HG03342 (cell line): ENCODE data around the gene LEMD1.
"Not testable (repeated sequence)": the region's sequence is repeated elsewhere in the genome, so short reads cannot be mapped to it uniquely, and the experiment has no call there.

ENCODE experiments used
- ATAC-seq: cut with Tn5 transposase; IDR thresholded peaks from one replicate; pipeline ENCODE4 v1.9.1; 2021; ENCODE audit warnings: mild to moderate bottlenecking, moderate library complexity; ENCODE audit not compliant: unreplicated experiment

The LEMD1 gene

DNA sequence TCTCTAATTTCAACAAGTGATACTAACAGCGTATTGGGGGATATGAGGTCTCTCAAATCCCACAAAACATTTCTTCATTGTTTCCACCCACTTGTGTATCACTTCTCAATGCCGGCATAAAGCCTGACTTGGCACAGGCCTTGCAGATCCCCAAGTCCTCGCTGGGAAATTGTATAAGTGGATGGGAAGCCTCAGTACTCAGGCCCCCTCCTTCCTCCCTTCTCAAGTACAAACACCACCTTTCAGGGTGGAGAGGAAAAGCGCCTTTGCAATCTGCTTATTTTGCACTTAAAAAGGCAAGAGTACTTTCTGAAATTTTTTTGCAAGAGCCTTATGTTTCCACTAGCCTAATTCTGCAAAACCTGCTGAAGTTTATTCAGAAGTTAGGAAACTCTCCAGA, 39.3 kb downstream of the LEMD1 start:
- ATAC-seq = no peak

DNA sequence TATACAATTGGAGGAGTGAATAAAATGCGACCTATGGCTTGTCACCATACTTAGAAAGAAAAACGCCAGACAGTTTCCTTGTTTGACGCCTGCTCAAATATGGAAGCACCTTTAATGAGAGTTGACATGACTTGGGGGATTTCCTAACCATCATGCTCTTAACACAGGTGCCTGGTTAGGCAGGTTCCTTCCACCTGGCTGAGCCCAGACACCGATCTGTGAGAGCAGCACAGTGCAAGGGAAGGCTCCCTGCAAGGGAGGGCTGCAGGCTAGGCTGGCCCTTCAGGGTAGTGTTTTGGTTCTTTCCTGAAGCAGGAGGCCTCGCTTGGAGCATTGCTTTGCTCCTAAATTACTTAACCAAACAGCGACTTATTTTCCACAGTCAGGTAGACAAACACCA, 40.6 kb downstream of the LEMD1 start:
- no peak for ATAC-seq

DNA sequence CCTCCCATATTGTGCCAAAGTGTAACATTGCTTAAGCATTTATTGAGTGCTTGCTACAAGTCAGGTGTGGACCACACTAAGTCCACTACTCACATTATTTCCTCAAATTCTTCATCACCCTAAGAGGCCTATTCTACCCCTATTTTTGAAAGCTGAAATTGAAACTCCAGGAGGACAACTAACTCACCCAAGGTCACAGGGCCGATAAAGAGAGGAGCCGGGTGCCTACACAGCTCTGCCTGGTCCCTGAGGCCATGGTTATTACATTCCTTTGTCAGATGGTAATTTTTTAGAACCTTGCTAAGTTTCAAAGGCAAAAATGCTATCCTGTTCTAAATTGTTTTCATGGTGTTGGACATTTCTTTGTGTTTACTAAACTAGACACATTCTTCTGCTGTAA, 41.0 kb downstream of the LEMD1 start:
- no peak for ATAC-seq

DNA sequence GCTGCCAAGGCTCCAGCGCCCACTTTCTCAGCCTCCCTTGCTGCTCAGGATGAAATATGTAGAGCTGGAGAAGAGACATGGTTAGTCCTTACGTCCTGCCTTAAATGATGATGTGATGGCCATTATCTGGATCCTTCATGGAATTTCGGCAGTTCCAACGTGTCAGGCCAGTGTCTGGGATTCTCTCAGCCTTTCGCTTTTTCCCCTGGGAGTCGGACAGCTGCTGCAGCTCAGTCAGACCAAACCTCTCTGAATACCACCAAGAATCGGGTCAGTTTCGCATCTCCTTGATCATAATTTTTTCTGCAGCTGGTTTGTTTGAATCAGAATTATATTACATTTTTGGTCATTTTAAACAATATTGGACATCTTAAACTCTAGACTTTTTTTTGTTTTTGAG, 42.8 kb downstream of the LEMD1 start:
- no peak for ATAC-seq

DNA sequence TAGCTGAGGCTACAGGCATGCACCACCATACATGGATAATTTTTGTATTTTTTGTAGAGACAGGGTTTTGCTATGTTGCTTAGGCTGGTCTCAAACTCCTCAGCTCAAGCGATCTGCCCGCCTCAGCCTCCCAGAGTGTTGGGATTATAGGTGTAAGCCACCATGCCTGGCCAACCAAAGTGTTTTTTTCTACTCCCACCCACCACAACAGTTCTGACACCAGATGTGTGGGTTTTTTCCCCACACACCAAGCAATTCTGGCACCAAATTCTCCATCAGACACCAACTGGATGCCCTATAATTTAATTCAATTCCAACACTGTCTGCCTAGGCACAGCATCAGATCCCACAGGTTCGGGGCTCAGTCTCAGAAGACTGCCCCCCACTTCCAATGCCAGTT, 44.5 kb downstream of the LEMD1 start:
- no peak for ATAC-seq

DNA sequence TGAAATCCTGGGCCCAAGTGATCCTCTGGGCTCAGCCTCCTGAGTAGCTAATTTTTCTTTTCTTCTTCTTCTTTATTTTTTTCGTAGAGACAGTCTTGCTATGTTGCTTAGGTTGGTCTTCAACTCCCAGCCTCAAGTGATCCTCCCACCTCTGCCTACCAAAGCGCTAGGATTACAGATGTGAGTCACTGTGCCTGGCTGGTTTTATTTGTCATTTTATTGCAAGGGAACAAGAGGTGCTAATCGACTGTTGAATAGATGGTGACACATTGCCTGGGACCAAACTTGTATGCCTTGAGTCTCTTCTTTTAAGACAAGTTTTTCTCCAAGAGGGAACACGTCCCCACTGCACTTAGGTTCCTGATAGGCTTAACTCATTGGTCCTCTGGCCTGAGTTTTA, 45.1 kb downstream of the LEMD1 start:
- ATAC-seq = no peak

DNA sequence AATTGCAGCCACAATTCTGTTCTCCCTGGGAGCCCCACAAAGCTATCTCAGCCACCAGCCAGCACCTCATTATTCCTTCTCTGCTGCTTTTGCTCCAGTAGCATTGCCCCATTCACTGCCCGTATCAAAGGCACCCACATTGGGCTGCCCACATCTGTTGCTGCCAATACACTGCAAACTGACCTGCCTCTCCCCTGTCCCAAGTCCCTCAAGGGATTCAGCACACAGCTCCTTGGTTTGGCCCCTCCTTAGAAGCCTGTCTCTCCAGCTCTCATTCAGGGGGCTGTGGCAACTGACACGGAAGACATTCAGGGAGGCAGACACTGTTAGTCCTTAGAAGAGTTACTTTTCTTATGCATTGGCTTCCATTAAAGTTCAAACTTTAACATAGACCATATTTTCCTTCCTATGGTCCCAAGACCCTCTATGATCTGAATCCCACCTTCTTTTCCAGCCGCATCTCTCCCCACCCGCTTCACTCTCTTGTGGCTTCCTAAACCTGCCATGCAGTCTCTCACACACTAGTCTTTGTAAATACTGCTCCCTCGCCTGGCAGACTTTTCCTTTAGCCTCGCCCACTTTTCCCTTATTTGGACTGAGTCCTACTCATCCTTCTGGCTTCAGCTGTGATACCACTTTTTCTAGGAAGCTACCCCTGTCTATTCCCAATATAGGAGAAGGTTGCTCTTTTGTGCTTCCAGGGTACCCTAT, 45.9 kb downstream of the LEMD1 start:
- no peak for ATAC-seq

DNA sequence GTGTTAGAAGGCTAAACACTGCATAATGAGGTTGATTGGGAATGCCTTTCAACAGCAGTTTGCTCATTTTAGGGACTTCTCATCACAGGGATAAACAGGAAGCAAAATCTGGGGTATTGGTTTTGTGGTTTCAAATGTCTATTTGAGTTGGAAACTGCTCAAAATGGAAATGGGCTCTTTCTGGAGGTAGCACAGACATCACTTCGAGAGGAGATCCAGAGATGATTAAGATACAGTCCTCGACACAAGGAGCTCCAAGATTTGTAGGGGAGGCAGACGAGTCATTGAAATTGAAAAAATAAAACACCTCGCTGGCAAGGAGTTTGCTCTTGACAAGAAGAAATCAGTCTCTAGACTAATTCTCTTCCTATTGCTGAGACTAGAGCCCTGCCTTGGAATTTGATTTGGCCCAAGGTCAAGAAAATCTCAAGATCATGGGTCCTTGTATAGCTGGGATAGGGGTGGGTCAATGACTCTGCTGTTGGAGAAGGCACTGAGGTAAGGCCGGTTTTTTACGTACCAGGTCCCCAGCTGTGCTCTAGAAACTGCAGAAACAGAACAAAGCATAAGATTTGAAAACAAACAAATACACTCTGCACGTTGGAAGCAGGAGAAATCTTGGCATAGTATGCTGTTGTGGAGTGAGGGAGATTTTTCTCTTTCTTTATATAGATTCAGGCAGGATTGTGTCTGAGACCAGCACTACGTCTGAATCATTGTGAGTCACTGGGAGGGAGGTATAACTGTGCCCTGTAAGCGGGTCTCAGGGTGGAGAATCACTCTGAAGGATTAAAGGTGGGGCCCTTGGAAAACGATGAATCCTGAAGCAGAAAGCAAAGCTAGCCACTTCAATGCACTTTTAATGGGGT, 47.4 kb downstream of the LEMD1 start:
- no peak for ATAC-seq

DNA sequence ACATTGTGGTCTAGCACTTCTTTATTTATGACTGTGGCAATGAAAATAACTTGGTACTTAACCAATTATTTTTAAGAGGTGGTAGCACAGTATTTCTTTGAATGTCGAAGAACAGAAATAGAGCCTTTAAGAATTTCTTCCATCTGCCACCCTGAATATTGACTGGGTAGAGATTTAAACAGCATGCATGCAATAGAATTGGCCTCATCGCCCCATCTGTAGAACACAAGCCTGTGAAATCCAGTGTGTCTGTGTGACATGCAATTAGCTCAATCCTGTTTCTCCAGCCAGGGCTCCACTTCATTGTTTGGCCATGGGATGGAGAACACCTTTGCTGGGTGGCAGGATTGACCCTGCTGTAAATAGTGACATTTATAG, 48.1 kb downstream of the LEMD1 start:
- no peak for ATAC-seq

DNA sequence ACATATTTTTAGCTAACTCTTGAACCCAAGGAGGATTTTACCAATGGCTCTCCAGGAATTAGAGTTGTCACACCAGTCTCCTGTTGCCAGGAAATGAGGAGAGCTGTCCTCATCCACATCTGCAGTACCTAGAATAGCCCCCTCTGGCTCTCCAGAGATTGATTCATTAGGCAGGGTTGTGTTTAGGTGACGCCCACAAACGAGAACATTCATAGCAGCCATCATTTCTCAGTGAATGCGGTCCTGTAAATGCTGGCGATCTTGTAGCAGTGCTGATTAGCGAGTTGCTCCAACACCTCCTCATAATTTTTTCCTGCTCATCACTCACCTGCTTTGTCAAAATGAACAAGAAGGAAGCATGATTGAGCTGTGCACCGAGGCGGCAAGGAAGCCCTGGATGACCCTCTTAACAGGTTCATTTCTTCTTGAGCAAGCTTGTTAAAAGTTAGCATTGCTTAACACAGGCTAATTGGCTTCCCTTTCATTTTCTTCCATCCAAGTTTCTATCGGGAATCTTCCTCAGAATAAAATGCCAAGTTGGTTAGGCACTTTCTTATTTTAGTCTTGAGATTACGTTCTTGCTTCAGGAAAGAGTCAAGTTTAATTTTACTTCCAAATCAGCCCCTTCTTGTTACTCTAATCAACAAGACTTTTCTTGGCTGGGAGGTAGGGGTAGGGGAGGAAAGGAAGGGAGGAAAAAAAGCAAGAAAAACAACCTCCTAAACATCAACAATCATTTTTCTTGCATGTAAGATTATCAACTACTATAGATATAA, 48.6 kb downstream of the LEMD1 start:
- ATAC-seq = no peak

DNA sequence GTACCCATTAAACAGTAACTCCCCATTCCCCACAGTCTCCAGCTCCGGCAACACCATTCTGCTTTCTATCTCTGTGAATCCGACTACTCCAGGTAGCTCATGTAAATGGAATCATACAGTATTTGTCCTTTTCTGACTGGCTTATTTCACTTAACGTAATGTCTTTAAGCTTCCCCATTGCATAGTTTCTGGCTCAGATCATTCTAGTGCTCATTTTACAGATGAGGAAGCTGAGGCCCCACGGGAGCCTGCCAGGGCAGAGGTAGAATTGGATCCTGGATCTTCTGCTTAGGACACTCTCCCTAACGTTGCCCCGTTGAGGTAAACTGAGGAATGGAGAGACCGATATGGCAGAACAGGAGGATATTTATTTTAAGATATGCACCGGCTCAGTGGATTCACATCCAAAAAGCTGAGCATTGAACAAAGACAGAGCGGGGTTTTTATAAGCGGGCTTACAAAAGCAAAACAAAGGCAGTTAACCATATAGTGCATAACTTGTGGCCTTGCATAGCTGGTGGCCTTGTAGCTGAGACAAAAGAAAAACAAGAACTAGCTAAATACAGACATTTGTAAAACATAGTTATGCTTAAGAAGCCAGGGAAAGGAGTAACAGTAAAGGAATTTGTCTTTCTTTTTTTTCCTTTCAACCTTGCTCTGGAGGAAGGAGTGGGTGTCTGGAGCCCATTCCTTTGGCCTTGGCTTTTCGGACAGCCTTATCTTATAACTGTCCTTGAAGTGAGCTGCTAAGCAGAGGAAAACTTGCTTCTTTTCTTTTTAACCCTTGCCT, 49.8 kb downstream of the LEMD1 start:
- ATAC-seq = no peak

DNA sequence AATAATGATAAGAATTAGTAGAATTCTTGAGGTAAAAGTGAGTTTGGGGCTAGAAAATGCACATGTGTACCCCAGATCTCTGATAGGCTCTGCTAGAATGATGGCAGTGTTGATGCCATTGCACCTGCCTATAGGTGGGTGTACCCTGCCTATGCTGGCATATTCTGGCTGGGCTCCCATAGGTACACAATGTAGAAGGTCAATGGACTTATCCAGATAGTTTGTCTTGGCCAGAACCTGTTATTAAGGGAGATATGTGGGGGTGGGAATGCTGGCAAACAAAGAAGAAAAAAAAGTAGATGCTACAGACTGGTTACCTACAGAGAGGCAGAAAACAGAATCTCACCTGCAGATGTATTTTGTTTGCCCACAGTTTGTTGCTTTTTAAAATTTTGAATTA, 51.1 kb downstream of the LEMD1 start:
- no peak for ATAC-seq

DNA sequence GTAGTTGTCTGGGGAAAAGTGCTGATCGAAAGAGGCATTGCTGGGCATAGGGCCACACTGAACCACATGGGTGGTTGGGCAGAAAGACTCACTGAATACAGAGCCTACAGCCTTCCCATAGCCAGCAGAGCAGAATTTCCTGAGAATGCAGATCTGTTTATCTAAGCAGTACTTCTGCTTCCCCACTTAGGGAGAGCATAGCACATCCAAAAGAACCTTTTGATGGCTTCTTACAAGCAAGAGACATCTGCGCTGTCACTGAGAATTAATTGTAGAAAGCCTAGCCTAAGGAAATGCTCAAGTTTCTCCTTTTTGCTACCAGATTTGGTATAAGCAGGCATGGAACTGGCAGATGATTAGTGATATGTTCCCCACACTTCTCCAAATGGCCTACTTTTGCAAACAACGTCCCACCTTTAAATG, 52.1 kb downstream of the LEMD1 start:
- no peak for ATAC-seq

DNA sequence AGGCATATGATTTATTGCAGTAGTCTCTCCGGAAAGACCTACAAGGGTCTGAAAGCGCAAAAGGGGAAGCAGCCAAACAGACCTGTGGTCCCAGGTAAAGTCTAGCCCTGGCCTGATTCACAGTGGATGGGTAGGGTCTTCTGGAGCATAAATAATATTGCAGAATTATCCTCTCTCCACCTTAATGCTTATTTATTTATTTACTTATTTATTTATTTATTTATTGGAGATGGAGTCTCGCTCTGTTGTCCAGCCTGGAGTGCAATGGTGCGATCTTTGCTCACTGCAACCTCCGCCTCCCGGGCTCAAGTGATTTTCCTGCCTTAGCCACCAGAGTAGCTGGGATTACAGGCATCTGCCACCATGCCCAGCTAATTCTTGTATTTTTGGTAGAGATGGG, 53.4 kb downstream of the LEMD1 start:
- no peak for ATAC-seq

DNA sequence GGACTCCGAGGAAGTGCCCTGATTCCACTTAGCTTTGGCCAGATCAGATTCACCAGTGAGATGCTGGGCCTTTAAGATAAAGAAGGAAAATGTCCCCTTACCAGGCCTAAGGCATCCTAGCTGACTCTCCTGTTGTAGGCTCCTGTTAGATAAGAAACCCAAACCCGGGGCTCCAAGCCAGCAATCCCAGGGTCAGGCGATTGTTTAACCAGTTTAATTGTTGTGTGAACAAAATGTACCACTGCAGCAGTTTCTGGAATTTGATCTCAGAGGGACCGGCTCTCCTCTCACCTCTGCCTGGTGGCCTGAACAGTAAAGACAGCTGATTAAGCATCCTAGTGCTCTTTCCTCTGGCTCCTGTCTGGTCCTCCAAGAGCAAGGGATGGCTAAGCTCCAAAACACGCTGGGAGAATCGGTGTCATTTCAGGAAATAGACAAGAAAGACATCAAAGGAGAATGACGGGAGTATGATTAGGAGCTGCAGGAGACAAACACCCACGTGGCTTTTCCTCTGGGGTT, 55.9 kb downstream of the LEMD1 start:
- ATAC-seq = no peak

DNA sequence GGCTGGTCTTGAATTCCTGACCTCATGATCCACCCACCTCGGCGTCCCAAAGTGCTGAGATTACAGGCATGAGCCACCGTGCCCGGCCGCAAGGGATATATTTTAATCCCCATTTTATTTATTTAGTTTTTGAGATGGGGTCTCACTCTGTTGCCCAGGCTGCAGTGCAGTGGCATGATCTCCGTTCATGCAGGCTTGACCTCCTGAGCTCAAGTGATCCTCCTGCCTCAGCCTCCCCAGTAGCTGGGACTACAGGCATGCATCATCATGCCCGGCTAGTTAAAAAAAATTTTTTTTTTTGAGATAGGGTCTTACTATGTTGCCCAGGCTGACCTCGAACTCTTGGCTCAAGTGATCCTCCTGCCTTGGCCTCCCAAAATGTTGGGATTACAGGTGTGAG, 56.8 kb downstream of the LEMD1 start:
- ATAC-seq = not testable (repeated sequence)

DNA sequence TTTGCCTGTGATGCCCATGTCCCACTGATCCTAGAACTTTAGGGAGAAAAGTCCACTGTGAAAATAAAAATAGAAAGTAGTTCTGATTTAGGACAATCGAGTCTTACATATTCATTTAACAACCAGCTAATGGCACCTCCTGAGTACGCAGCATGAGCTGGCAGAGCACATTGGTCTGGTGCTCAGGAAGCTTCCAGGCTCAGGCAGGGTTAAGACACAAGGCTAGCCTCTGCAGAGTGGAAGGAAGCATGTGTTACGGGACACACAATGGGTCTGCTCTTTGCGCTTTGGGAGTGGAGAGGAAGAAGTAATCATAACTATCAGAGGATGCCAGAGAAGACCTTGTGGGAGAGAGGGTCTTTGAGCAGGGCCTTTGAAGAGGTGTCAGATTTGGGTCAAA, 61.0 kb downstream of the LEMD1 start:
- ATAC-seq = no peak

DNA sequence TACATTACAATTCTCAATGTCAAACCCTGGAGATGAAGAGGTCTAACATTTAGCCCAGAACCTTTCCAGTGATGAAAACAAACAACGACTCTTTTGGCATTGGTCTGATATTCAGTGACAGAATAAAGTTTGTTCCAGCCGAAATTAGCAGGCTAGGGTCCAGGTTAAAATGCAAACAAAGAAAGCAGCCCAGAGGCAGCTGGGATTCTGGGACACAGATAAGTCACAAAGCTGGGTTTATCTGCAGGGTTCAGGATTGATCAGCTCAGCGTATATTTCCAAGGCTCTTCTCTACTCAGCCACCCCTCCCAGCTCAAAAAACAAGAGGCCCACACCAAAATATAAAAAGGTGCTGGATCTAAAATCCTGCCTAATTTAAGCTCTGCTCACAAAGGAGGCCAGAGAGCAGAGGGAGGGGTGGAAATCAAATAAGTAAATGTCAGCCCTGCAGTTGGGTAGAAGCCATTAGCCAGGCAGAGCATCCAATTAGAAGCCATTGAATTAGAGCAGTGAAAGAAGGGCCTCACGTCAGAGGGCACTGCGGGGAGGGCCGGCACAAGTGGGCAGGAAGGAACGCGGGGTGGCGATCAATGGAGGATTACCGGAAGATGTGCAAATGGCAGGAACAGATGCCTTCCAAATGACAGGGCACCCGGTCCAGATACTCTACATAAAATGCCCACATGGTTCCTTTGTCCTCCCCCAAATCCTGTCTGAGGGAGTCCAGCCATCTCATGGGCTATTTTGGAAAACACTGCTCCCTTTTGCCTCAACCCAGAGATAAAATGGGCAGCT, 61.9 kb downstream of the LEMD1 start:
- no peak for ATAC-seq

DNA sequence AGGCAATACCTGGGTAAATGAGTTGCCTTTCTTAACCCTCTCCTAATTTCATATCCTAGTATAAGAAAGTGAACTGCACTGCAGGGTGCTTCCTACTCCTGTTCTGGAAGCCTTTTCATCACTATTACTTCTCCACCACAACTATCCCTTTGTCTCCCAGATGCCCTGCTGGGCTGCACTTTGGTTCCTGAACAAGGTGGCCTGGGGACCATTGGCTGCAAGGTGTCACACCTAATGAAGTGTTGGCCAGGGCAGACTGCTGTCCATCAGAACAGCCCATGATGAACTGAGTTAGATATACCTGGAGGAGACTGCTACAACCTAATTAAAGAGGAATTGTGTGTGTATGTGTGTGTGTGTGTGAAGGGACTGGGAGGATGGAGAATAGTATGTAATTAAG, 63.3 kb downstream of the LEMD1 start:
- ATAC-seq = no peak

DNA sequence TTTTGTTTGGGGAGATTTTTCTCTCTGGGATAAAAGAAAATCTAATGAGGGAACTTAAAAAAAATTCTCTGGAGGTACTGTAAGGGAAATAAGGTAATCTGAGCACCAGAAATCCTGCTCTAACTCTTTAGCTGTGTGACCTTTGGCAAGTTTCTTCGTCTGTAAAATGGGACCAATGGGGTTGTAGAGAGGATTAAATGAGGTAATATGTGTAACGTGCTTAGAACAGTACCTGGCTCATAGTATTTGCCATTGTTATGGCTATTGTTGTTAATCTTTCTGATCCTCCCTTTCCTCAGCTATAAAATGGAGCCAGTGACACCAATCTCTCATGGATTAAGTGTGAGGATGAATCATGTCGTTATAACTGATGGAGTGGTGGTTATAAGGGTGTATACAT, 64.3 kb downstream of the LEMD1 start:
- no peak for ATAC-seq
